Measurements from ENCODE around the gene GREB1L. TPM values are rescaled to one million over a fixed set of nuclear protein-coding genes. Genes with fewer than 3 reads are reported as not detected.

The GREB1L gene
- total RNA-seq, 2 experiments from 2014 or later: not detected

DNA sequence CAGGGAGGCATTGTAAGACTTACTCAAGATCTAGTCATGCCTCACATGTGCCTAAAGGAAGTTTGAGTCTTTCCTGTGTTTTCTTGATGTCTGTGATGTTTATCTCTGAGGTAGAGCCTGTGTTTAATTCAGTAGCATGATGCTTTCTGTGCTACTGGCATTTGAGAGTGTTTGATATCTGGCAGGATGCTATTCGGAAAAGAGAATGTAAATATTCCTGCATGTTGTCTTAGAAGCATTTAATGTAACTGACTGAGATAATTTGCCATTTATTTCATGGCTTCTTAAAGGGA, 58.8 kb downstream of the GREB1L start:
- Histone ChIP-seq H3K4me3 (ENCODE audit: low read length) (no peak overlapping the region), H3K27me3 (ENCODE audit: control insufficient read depth in 1 of 2, insufficient read depth in 2 of 2, low read length in 2 of 2) (no peaks in the 10 kb centered on the region), H3K36me3 (ENCODE audit: insufficient read depth, low read length) (no peaks in the 10 kb centered on the region), H3K9me3 (ENCODE audit: control insufficient read depth in 1 of 2, insufficient read depth in 1 of 2, low read length in 2 of 2) (no peaks in the 10 kb centered on the region), H3K27ac (ENCODE audit: low read depth in 1 of 2, low read length in 2 of 2) (no peak overlapping the region), H3K4me1 (ENCODE audit: insufficient read depth, low read length) (no peaks in the 10 kb centered on the region)
- Mint-ChIP-seq H3K27ac (no peak overlapping the region), H3K4me3 (no peak overlapping the region), H3K9me3 (no peaks in the 10 kb centered on the region), H3K36me3 (ENCODE audit: low read depth) (no peaks in the 10 kb centered on the region), H3K4me1 (ENCODE audit: low read depth) (no peaks in the 10 kb centered on the region), H3K27me3 (peaks cover 14% of the 10 kb centered on the region)
- ATAC-seq (ENCODE audit: poor library complexity) (no peak), DNase-seq (no peak)
- no peak for TF ChIP-seq CTCF (IDR thresholded peaks at IDR 0.05)
- ChIA-PET CTCF (no interaction called here), POLR2A (no interaction called here)
- intact Hi-C loops (cut with DNase I, micrococcal nuclease): no loop called here

DNA sequence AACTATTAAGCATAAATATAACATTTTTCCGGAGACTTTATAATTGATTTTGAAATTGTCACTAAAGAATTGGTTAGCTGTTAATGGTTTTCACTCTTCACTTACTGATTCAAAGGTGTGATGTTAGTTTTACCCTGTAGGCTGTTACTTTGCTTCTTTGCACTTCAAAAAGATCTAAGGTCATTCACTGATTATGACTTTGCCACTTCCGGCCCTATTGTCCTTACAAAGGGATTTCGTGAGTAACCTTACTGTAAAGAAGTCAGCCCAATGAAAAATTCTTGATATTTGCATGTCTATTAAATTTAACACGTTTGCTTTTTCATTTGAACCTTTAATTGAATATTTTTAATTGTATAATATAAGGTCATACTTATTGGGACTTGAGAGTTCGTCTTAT, 61.4 kb downstream of the GREB1L start:
- H3K9me3 Mint-ChIP-seq: no peaks in the 10 kb centered on the region
- DNase-seq (no peak), ATAC-seq (ENCODE audit: poor library complexity) (no peak)
- no peaks in the 10 kb centered on the region for H3K36me3 Mint-ChIP-seq (ENCODE audit: low read depth)
- peaks cover 14% of the 10 kb centered on the region for H3K27me3 Mint-ChIP-seq
- Histone ChIP-seq H3K27ac (ENCODE audit: low read depth in 1 of 2, low read length in 2 of 2) (no peak overlapping the region), H3K27me3 (ENCODE audit: control insufficient read depth in 1 of 2, insufficient read depth in 2 of 2, low read length in 2 of 2) (no peaks in the 10 kb centered on the region), H3K9me3 (ENCODE audit: control insufficient read depth in 1 of 2, insufficient read depth in 1 of 2, low read length in 2 of 2) (no peaks in the 10 kb centered on the region), H3K36me3 (ENCODE audit: insufficient read depth, low read length) (no peaks in the 10 kb centered on the region), H3K4me3 (ENCODE audit: low read length) (no peak overlapping the region), H3K4me1 (ENCODE audit: insufficient read depth, low read length) (no peaks in the 10 kb centered on the region)
- ChIA-PET POLR2A (no interaction called here), CTCF (no interaction called here)
- TF ChIP-seq CTCF (IDR thresholded peaks at IDR 0.05): no peak
- H3K4me3 Mint-ChIP-seq: no peak overlapping the region
- intact Hi-C loops (cut with DNase I, micrococcal nuclease): no loop called here
- no peaks in the 10 kb centered on the region for H3K4me1 Mint-ChIP-seq (ENCODE audit: low read depth)
- H3K27ac Mint-ChIP-seq: no peak overlapping the region

DNA sequence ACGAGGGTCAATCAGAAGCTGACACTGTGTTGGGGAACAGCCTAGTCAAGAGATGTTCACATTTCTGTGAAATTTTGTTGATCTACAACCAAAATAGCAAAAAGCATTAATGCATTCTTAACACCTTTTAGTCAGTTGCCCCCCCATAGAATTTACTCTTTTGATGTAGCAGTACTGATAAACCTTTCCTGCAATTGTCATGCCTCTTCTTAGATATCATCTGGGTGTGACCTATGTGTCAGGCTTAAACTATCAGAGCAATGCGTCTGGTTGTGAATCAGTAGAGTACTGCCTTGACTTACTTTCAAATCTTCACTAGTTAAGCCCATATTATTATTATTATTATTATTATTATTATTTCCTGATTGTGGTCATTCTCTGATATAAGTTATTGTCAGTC, 61.9 kb downstream of the GREB1L start:
- Histone ChIP-seq H3K36me3 (ENCODE audit: insufficient read depth, low read length) (no peaks in the 10 kb centered on the region), H3K9me3 (ENCODE audit: control insufficient read depth in 1 of 2, insufficient read depth in 1 of 2, low read length in 2 of 2) (no peaks in the 10 kb centered on the region), H3K4me3 (ENCODE audit: low read length) (no peak overlapping the region), H3K27me3 (ENCODE audit: control insufficient read depth in 1 of 2, insufficient read depth in 2 of 2, low read length in 2 of 2) (no peaks in the 10 kb centered on the region), H3K27ac (ENCODE audit: low read depth in 1 of 2, low read length in 2 of 2) (no peak overlapping the region), H3K4me1 (ENCODE audit: insufficient read depth, low read length) (no peaks in the 10 kb centered on the region)
- H3K9me3 Mint-ChIP-seq: no peaks in the 10 kb centered on the region
- ATAC-seq (ENCODE audit: poor library complexity) (no peak), DNase-seq (no peak)
- CTCF ChIA-PET: no interaction called here
- no peaks in the 10 kb centered on the region for H3K4me1 Mint-ChIP-seq (ENCODE audit: low read depth)
- no peaks in the 10 kb centered on the region for H3K36me3 Mint-ChIP-seq (ENCODE audit: low read depth)
- POLR2A ChIA-PET: no interaction called here
- H3K27me3 Mint-ChIP-seq: peaks cover 17% of the 10 kb centered on the region
- no peak overlapping the region for H3K4me3 Mint-ChIP-seq
- no peak for TF ChIP-seq CTCF (IDR thresholded peaks at IDR 0.05)
- intact Hi-C loops (cut with DNase I, micrococcal nuclease): no loop called here
- no peak overlapping the region for H3K27ac Mint-ChIP-seq
